HS-5 (cell line): Measurements from ENCODE around the gene ACTL6B.

ENCODE experiments used
- DNase-seq: peaks from one replicate; pipeline ENCODE4 v3.0.0-alpha.2; 2012; ENCODE audit warnings: low read depth

The ACTL6B gene

DNA sequence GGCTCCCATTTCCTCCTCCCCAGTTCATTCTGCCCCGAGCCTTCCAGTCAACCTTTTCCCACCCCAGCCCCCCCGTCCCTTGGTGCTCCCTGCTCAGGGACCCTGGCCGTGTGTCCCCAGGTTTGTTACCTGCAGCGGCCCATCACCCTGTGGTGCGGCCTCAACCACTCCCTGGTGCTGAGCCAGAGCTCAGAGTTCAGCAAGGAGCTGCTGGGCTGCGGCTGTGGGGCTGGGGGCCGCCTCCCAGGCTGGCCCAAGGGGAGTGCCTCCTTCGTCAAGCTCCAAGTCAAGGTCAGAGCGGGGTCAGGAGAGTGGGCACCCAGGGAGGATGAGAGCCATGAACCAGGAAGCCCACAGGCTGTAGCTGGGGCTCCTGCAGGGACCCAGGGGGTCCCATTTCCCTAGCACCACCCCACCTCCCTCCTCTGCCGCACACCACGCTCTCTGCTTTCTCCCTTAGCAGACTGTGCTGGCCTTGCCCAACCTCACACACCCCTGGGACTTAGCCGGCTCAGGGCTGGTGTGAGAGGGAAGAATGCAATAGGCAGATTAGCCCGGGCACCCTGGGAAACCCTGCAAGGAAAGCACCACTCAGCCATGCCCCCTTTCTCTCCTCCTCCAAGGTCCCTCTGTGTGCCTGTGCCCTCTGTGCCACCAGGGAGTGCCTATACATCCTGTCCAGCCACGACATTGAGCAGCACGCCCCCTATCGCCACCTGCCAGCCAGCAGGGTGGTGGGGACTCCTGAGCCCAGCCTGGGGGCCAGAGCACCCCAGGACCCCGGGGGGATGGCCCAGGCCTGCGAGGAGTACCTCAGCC is 56.1 kb downstream of the ACTL6B start:
- DNase-seq, result no peak

DNA sequence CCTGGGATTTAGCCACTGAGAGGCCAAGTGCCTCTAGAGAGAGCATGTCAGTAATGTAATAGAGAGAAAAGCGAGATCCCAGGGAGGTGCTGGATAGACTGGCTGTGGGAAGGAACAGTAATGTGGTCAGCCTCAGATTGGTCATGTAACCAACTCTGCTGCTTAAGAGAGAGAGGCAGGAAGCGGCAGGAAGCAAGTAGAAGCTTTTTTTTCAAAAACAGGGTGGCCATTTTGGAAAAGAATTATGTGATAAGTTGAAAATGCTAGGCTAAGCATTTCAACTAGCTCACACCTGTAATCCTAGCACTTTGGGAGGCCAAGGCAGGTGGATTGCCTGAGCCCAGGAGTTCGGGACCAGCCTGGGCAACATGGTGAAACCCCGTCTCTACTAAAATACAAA is 57.8 kb downstream of the ACTL6B start:
- no peak for DNase-seq

DNA sequence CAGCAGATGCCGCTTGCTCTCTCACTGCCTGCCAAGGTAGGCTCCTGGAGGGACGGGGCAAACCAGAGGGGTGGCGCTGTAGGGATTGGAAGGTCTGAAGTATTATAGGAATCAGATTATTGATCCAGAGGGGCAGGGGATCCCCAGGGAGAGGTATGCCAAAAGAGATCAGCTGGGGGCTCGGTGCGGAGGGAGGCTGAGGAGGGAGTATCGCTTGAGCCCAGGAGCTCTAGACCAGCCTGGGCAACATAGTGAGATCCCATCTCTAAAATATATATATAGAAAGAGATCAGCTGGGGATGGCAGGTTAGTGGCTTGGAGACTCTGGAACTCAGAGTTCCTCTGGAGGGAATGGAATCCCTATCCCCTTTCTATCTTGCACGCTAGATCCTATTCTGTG is 61.1 kb downstream of the ACTL6B start:
- DNase-seq, result no peak
